Stimulated activated CD8-positive, alpha-beta memory T cell treated with anti-CD3 and anti-CD28 coated beads, Interleukin-15, amount 100 ng/mL, for 24 hours (primary cell): ENCODE data around the gene DEGS1.

Experiments used
- DNase-seq: peaks from one replicate; pipeline ENCODE4 v3.0.0-alpha.2; 2020; ENCODE audit warnings: low read depth

The DEGS1 gene

GRCh38 chr1:224182866-224183590, at the start of gene DEGS1:
DEGS1 (plus strand) TSS chr1:224183240; CDS start chr1:224183337, 97 bp downstream.
- peak; percentile 58 for DNase-seq

- DNase-seq: no peak
Measured at GRCh38 chr1:224133741-224134299, 49.2 kb upstream of the DEGS1 start.

GRCh38 chr1:224137518-224137917, 45.5 kb upstream of the DEGS1 start:
- no peak for DNase-seq

GRCh38 chr1:224138198-224138597, 44.8 kb upstream of the DEGS1 start:
- DNase-seq: no peak

DNA sequence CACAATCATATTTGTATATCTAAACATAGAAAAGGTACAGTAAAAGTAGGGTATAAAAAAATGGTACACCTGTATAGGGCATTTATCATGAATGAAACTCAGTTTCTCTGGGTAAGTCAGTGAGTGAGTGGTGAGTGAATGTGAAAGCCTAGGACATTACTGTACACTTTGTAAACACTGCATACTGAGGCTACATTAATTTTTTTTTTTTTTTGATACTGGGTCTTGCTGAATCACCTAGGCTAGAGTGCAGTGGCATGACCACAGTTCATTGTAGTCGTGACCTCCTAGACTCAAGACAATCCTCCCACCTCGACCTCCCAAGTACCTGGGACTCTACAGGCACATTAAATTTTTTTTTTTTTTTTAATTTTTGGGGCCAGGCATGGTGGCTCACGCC, 41.3 kb upstream of the DEGS1 start:
- no peak for DNase-seq

DNA sequence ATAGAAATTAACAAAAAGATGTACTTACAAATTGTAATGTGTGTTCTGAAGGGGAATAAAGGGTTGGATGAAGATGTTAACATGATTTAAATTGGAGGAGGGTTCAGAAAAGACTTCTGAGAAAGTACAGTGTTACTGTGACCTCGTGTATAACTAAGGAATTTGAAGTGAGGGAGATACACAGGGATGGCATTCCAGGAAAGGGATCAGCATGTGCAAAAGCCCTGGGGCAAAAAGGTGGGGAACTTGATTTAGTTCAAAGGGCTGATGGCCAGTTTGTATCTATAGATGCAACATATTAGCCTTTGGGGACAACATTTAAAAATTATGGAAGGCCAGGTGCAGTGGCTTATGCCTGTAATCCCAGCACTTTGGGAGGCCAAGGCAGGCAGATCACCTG, 33.3 kb upstream of the DEGS1 start:
- DNase-seq: no peak

DNA sequence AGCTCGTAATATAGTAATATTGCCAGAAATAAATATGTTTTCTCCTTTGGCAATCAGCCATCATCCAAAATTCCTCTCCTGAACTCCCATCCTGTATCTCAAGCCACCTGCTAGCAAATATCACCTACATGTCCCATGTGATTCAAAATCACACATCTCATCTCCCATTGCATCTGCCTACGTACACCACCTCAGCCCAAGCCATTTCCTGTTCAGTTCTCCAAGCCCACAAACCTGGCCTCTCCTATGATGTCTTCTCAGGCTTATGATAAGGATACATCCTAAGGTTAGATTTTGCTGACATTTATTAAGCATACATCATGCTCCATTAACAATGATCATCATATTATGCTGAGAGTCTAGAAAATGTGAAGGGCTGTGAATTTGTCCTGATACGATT, 31.9 kb upstream of the DEGS1 start:
- no peak for DNase-seq

GRCh38 chr1:224157316-224157715, 25.7 kb upstream of the DEGS1 start:
- DNase-seq: no peak

- DNase-seq: no peak
Measured at GRCh38 chr1:224159541-224159940, 23.5 kb upstream of the DEGS1 start.

GRCh38 chr1:224160171-224160682, 22.8 kb upstream of the DEGS1 start:
- no peak for DNase-seq

DNA sequence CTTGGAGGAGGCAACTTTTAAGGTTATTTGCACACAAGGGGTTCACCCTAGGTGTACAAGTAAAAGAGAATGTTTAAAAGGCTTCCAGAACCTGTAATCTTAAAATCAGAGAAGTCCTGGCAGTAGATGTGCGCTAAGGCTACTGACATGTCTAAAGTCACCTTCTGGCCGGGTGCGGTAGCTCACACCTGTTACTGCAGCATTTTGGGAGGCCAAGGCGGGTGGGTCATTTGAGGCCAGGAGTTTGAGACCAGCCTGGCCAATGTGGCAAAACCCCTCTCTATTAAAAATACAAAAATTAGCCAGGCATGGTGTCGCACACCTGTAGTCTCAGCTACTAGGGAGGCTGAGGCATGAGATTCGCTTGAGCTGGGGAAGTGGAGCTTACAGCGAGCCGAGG, 20.3 kb upstream of the DEGS1 start:
- no peak for DNase-seq

GRCh38 chr1:224163311-224163710, 19.7 kb upstream of the DEGS1 start:
- DNase-seq: no peak

GRCh38 chr1:224168859-224169380, 14.1 kb upstream of the DEGS1 start:
- DNase-seq: no peak

DNA sequence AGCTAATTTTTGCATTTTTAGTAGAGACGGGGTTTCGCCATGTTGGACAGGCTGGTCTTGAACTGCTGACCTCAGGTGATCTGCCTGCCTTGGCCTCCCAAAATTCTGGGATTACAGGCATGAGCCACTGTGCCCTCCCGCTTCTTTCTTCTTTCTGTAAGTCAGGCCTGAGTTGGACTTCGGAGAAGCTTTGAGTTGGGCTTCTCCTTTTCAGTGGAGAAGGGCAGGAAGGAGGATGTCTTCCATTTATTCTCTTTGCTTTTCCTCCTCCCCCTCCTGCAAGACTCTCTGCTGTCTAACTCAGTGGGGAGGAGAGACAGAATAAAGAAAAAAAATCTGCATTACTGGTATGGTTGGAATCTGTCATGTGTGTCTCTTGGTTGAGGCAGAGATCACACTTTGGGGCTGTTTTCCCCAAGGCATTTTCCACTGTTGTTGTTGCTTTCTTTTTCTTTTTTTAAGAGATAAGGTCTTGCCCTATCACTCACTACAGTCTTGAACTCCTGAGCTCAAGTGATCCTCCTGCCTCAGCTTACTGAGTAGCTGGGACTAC, 13.2 kb upstream of the DEGS1 start:
- no peak for DNase-seq

GRCh38 chr1:224170343-224170742, 12.7 kb upstream of the DEGS1 start:
- no peak for DNase-seq

GRCh38 chr1:224170748-224171478, 12.1 kb upstream of the DEGS1 start:
- no peak for DNase-seq

GRCh38 chr1:224172229-224172628, 10.8 kb upstream of the DEGS1 start:
- DNase-seq: no peak

DNA sequence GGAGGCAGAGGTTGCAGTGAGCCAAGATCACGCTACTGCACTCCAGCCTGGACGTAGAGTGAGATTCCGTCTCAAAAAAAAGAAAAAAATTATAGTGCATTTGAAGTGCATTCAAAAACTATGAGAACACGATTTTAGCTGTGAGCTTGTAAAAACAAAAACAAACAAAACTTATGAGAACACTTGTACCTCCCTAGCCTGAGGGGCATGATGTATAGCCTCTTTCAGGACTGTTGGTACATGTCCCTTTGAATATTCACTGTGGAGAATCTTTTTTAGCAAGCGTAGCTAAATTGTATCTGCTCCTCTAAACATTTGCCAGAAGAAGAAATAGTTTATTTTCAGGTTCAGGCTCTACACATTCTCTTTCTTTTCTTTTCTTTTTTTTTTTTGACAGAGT, 9.5 kb upstream of the DEGS1 start:
- DNase-seq: no peak

- no peak for DNase-seq
Measured at GRCh38 chr1:224175617-224176016, 7.4 kb upstream of the DEGS1 start.

DNA sequence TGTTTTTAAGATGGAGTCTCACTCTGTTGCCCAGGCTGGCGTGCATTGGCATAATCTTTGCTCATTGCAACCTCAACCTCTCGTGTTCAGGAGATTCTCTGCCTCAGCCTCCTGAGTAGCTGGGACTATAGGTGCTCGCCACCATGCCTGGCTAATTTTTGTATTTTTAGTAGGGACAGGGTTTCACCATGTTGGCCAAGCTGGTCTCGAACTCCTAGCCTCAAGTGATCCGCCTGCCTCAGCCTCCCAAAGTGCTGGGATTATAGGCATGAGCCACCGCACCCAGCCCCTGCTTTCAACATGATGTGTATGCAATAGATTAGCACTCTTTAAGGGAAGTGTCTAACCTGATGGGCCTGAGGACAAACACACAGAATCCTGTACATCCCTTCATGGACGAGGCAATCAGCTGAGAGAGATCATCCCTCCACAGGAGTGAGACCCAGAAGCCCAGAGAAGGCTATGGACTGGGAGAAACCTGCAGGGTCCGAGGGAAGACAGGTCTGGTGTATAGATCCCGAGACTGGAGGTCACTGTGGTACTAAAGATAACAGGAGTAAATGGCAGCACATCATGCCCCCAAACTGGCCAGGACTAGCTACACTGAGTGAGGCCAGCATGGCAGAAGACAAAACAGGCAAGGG, 5.6 kb upstream of the DEGS1 start:
- no peak for DNase-seq

DNA sequence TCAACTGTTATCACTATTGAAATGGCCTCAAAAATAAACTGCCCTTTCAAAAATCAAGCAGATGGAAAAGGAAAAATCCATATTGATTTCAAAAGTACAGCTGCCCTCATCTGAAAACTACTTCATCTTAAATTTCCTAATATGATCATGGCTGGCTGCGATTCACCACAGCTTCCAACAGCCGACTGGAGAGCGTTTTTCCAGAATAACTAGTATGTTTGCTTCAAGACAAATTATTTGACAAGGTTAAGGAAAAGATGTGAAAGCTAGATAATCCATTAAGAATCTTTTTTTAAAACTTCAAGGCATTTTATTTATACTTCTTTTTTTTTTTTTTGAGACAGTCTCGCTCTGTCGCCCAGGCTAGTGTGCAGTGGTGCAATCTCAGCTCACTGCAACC, 4.1 kb upstream of the DEGS1 start:
- DNase-seq: no peak
